Ovary (tissue), 3 donors: ENCODE measurements around the gene SOX5.

ENCODE experiments used
- EP300 ChIP-seq: sonication (generic); formaldehyde crosslinking; IDR thresholded peaks from one replicate; pipeline ENCODE4 v1.6.1; 2017; ENCODE audit warnings: antibody characterized with exemption
- POLR2A ChIP-seq: fragments of 450-650 bp; IDR thresholded peaks from one replicate; pipeline ENCODE4 v1.6.1; 2017; ENCODE audit warnings: antibody characterized with exemption, mild to moderate bottlenecking, moderate library complexity
- TF ChIP-seq, protein P1 (sequence below), 3 donors: fragments of 450-650 bp in 2 of 3; fragments of 200-600 bp in 1 of 3; IDR thresholded peaks; one replicate each; pipeline versions ENCODE4 v1.5.1 to v1.8.0; 2016 to 2022; ENCODE audit warnings: antibody characterized with exemption in 3 of 3, mild to moderate bottlenecking in 1 of 3
- donor health status: DM: no; HTN: no; CAD: no.

DNA sequence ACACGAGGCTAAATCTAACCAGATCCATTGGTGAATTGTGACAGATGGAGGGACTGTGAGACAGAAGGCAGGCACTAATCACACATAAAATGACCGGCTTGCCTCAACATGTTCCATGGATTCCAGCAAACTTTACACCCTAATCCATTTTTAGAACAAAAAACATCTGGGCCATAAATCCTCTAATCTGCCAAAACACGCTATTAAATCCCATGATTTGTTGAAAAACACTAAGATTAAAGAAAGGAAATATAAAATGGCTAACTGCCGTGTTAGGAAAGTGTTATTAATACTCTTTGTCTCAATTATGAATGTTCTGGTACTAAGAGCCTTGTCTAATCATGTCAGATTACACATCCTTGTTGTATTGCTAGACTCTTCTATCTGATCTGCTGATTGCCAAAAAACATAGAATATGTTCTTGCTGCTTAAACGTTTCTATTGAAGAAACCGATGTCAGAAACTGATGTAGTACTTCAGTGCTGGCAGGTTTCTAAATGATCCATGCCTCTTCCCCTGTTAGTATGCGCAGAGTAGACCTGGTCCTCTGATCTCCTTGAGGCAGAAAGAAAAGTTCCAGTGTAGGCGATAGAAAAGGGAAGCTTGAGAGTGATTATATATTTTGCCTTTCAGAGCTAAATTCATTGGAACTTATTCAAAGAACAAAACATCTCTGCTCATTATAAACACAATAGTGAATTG lies 384.9 kb downstream of the SOX5 start:
- TF ChIP-seq, protein P1, sequence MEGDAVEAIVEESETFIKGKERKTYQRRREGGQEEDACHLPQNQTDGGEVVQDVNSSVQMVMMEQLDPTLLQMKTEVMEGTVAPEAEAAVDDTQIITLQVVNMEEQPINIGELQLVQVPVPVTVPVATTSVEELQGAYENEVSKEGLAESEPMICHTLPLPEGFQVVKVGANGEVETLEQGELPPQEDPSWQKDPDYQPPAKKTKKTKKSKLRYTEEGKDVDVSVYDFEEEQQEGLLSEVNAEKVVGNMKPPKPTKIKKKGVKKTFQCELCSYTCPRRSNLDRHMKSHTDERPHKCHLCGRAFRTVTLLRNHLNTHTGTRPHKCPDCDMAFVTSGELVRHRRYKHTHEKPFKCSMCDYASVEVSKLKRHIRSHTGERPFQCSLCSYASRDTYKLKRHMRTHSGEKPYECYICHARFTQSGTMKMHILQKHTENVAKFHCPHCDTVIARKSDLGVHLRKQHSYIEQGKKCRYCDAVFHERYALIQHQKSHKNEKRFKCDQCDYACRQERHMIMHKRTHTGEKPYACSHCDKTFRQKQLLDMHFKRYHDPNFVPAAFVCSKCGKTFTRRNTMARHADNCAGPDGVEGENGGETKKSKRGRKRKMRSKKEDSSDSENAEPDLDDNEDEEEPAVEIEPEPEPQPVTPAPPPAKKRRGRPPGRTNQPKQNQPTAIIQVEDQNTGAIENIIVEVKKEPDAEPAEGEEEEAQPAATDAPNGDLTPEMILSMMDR (IDR thresholded peaks at IDR 0.05) = no peak
- TF ChIP-seq POLR2A (no peak), EP300 (no peak)
